ENCODE results near the gene TDRD9.

- TF ChIP-seq CTCF (IDR thresholded peaks at IDR 0.05), result no peak
- no peak for TF ChIP-seq POLR2A (IDR thresholded peaks at IDR 0.05; ENCODE audit: low read depth)
Measured at GRCh38 chr14:103885509-103885932, 42.7 kb upstream of the TDRD9 start.

All from esophagus muscularis mucosa (tissue), 3 donors.